NCI-H1436 (cell line): Measurements from ENCODE around the gene FOXRED2.
A peak's percentile ranks its signal among the peaks of the same experiment; 100 is the strongest.
"Not testable (repeated sequence)": the region's sequence is repeated elsewhere in the genome, so short reads cannot be mapped to it uniquely, and the experiment has no call there.

Experiments
- DNase-seq: peaks from one replicate; lab custom pipeline; 2025; lab: John Stamatoyannopoulos, UW

Gene FOXRED2

DNA sequence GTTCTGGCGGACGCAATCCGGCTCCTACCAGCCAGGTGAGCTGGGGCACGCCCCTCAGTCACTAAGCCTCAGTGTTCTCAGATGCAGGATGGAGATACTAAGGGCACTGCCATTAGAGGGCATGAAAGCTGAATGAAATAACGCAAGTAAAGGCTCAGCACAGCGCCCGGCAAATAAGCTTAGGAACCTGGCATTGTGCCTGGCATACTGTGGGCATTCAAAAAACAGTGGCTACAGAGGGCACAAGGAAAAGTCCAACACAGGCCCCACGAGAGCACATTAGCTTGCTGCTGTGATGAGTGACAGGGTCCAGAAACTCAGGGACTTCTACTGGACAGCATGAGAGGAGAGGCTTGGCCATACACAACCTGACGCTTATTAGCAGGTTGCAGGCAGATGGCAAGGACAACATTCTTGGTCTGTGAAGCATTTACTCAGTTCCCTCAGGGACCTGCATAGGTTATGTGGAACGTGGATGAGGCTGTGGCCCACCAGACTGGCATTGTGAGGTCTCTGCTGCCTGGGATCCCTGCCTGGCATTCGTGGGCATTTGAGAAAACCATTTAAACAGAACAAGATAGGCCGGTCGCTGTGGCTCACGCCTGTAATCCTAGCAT is 37.6 kb downstream of the FOXRED2 start:
- no peak for DNase-seq

DNA sequence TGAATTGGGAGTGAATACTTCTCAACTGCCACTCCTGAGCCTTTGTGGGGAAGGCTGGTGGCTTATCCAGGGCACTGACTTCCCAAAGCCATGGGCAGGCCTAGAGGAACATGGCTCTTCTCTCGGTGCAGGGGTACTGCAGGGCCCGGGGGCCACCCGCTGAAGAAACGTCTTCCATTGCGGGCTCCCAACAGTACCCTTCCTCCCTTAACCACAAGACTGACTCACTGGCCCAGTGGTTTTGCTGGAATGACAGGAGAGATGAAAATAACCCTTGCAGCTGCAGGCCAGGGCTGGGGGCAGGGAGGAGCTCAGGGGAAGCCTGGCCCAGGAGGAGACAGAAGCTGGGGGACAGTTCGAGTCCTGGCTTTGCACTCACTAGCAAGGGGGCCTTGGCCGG is 38.9 kb downstream of the FOXRED2 start:
- no peak for DNase-seq

DNA sequence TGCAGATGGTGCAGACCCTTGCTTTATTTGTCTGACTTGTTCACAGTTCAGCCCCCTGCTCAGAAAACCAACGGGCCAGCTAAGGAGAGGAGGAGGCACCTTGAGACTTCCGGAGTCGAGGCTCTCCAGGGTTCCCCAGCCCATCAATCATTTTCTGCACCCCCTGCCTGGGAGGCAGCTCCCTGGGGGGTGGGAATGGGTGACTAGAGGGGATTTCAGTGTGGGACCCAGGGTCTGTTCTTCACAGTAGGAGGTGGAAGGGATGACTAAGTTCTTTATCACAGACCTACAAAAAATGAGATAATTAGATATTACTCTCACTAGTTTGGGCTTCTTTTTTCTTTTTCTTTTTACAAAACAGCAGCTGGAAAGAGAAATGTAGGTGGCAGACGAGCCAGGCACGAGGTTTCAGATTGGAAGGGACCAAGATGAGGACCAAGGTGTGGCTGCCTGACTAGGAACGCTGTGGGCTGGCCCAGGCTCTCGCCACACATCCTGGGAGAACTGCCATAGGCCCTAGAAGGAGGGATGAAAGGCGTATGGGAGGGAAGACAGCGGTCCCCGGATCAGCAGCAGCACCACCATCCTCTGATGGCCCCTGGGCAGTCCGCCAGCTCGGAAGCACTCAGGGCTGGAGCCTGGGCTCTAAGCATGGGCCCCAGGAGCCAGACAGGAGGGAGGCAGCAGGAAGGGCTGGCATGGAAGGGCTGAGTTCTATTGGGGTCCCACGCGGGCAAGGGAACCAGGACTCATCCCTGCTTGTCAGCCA is 39.6 kb downstream of the FOXRED2 start:
- no peak for DNase-seq

DNA sequence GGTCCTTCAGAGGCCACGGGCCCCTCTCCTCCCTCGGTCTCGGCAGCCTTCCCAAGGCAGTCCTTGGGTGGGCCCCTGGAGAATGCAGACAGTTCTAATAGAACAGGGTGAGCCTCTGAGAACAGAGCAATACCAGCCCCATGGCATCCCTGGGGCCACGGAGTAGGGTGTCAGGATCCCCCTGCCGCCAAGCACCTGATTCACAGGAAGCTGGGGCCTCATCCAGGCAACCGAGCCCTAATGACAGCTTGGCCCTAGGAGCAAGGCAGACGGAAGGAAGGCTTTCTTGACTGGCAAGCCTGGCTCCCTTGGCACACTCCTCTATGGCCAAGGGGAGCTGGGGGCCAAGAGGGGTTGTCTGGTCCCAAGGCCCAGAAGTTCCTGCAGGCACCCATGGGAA is 40.6 kb downstream of the FOXRED2 start:
- DNase-seq = no peak

DNA sequence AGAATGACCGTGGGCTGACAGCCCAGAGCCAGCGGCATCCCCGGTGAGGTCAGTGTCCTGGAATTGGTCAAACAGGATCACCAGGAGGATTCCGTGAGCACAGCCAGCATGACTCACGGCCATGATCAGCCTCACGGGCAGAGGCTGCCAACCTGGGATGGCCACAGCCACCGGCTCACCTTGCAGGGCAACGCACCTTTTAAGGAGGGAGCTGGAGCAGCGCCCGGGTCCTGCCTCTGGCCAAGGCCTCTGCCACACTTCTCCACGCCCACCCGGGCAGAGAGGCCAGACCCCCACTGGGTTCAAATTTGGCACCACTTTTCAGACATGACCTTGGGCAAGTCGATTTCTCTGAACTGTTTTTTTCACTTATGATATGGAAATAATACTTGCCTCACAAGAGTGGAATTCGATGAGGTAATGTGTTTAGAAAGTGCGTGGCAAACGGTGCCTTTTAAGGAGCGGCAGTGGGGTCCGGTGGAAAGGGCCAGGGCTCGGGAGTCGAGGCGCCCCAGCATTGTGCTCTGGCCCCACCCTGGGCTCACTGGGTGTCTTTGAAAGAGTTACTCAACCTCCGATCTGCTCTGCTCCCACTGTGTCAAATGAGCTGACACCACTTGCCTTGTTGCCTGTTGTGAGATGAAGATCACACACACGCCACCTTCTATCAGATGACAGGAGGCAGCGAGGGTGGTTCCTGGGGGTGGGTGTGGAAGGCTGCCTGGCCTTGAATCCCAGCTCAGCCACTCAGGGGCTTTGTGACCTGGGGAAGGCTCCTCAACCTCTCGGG is 41.4 kb downstream of the FOXRED2 start:
- no peak for DNase-seq

DNA sequence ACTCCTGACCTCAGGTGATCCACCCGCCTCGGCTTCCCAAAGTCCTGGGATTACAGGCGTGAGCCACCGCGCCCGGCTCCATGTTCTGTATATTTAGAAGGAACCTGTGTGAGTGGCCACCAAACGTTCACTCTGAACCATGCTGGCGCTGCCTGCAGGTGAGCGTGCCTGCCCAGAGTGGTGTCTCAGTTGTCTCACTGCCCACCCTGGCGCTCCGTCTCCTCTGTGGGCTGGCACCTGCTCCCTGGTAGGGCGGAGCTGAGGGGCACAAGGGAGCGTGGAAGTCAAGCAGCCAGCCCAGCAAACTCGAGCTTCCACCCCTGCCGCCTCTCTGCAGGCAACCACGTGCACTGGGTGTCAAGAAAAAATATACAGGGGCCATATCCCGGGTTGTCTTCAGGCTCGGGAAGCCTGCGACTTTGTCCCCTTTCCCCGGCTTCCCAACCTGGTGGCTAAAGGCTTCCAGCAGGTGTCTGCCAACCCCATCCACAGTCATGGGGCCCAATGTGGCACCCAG is 42.1 kb downstream of the FOXRED2 start:
- DNase-seq = no peak

DNA sequence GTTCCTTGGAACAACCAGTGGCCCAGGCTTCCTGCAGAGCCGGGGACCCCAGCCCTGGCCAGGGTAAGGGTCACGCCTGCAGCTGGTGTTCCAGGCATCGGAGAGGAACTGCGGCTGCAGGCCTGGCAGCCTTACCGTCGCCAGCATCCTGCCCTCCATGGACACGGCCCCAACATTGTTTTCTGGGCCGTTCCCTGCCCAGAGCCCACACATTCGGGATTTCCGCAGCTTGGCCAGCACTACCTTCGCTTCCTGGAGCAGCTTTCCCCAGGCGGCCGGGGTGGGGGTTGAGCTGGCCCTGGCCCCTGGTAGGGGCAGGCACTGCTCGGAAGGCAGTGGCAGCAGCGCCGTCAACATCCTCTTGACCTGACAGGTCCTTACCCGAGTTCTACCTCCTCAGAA is 43.1 kb downstream of the FOXRED2 start:
- no peak for DNase-seq

DNA sequence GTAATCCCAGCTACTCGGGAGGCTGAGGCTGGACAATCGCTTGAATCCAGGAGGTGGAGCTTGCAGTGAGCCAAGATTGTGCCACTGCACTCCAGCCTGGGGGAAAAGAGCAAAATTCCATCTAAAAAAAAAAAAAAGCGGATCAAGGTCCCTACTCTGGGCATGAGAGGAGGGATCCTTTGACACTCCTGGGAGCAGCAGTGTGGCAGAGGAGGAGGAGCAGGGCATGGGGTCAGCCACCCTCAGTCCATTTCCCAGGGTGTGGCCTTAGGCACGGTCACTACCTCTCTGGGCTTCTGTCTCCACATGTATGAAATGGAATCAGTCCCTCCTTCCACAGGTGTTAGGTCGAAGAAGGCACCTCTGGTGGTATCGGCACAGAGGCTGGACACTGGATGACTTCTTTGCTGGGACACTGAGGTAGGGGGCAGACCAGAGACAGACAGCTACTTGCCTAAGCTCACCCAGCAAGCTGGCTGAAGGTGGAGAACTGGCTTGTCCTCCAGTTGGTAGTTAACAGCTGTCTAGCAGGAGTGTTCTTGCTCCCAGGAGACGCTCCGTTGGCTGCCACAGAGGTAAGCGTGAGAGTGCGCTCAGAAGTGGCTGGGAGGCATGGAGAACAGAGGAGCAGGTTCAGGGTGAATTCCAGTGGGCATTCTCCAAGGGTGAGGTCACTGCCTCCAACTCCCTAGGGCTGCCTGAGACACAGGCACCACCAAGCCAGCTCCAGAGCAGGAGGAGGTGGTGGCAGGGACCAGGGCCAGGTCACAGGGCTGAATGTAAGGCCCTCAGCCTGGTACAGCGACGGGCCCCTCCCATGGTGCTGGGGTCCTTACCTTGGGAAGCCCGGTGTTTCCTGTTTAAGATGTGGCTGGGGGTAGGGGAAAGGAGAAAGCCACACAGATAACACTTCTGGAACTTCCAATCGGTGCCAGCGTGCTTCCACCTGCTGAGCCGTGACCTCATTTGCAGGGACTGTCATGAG is 44.9 kb downstream of the FOXRED2 start:
- peak; percentile 74 for DNase-seq

DNA sequence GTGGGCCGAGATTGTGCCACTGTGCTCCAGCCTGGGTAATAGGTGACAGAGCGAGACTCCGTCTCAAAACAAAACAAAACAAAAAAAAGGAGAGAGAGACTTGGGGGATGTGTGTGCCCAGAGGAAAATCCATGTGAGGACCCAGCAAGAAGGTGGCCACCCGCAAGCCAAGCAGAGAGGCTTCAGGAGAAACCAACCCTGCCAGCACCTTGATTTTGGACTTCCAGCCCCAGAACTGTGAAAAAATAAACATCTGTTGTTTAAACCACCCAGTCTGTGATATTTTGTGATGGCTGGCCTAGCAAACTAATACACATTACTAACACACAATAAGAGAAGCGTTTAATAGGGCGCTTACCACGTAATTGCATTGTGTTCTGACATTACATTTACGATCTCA is 46.6 kb downstream of the FOXRED2 start:
- no peak for DNase-seq

DNA sequence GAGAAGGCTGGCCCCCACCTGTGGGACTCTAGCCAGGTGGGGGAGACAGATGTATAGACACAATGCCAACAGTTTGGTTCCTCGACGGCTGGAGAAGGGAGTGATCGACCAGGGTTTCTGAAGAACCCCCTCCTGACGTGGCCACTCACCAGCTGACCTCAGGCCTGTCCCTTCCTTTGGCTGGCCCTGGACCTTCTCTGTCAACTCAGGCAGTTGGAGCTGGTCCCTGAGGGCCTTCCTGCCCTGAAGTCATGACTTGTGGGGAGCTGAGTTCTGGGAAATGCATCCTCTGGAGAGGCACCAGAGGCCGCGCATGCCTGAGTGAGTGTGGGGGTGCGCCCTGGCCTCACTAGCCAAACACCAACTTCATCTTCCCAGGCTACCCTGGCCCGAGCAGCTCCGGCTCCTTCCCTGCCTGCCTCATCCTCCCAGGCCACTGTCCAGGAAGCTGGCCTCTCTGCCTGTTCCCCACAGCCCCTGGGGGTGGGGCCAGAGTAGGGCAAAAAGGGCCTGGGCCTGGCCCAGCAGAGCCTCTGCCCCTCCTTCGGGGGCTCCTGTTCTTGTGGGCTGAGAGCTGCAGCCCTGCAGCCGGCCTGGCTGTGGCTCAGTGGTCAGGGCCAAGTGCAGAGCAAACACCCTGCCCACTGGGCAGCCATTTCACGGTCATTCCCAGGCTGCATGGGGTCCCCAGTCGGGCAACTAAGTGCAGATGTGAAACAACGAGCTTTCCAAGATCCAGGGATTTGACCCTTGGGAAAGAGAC is 49.0 kb downstream of the FOXRED2 start:
- DNase-seq = no peak

DNA sequence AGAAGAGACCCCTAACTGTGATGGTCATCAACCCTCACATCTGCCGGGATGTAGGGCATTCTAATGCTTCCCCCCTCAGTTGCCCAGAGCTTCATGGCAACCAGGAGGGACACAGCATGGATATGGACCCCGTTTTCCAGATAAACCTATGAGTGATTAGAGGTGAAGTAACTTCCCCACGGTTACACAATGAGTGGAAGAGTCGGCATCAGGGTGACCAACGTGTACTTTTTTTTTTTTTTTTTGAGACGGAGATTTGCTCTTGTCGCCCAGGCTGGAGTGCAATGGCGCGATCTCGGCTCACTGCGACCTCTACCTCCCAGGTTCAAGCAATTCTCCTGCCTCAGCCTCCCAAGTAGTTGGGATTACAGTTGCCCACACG is 50.4 kb downstream of the FOXRED2 start:
- no peak for DNase-seq

DNA sequence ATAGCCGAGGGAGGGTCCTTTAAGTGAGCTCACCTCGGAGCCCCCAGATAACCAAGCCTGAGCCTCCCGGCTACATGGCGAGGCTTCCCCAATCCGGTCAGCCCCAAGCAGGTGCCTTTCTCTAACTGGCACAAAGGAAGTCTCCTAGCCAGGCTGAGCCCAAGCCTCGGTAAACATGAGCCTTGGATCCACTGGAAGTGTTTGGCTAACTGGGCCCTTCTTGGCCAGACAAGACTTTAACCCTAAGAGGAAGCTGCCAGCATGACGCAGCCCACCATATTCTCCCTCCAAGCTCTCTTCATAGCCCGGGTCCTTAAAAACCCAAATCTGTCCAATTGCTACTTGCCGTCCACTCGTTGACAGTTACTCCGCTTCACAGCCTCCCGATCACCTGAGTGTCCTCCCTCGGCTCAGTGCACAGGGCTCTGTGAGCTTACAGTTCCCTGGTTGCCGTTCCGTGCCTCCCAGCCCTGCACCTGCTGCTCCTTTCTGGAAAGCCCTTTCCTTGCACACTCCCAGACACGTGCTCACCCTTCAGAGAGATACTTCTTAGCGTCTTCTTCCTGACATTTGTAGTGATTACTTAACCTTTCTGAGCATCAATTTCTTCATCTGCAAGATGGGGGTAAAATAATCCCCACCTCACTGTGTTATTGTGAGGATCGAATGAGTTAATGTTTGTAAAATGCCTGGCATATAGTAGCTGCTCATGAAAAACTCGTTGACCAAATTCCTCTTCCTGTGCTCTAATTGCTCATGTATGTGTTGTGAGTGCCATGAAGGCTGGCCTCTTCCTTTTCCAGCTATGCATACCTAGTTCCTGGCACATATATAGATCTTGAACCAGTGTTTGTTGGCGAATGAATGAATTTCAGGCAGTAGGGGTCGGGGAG is 51.0 kb downstream of the FOXRED2 start:
- DNase-seq = no peak

DNA sequence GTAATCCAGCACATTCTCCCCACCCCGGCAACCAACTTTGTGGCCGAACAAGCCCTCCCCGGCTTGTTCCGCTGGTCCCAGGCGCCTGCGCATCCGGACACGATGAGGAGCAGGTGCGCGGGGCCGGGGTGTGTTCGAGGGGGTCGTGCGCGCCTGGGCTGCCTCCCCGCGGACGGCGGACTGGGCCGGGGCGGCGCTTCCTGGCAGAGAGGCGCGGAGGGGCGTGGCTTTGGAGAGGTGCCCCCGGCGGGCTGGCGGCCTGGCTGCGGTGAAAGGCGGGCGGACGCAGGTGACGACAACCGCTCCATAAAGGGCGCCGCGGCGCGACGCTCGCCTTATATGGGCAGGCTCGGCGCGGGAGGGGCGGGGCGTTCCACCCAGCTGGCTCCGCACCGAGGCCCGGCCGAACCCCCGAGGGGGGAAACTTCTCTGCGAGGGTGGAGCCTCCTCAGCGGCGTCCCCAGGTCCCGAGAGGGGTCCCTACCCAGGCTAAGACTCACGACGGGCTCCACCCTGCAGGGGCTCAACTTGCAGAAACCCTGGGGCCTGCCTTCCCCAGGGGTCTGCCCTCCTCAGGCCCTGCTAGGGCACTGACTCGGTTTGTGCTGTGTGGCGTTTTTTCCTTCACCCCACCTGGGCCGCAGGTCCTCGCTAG is 51.8 kb downstream of the FOXRED2 start:
- DNase-seq = peak; percentile 94

DNA sequence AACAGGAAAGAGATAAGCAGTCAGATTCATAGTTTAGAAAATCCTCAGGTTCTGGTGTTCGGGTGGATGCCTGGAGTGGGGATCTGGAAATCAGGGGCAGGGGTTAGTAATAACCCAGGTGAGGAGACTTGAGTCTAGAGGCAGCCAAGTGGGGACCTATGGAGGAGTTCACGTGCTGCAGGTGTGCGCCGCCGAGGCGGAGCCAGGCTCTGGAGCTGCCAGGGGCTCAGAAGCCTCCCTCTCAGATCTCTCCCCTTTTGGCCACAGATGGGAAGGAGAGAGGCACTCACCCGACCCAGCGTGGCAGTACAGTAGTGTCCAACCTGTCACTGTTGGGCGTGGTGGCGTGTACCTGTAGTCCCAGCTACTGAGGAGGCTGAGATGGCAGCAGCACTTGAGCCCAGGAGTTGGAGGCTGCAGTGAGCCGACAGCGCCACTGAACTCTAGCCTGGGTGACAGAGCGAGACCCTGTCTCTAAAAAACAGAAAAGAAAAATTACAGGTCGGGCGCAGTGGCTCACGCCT is 52.9 kb downstream of the FOXRED2 start:
- DNase-seq = no peak

DNA sequence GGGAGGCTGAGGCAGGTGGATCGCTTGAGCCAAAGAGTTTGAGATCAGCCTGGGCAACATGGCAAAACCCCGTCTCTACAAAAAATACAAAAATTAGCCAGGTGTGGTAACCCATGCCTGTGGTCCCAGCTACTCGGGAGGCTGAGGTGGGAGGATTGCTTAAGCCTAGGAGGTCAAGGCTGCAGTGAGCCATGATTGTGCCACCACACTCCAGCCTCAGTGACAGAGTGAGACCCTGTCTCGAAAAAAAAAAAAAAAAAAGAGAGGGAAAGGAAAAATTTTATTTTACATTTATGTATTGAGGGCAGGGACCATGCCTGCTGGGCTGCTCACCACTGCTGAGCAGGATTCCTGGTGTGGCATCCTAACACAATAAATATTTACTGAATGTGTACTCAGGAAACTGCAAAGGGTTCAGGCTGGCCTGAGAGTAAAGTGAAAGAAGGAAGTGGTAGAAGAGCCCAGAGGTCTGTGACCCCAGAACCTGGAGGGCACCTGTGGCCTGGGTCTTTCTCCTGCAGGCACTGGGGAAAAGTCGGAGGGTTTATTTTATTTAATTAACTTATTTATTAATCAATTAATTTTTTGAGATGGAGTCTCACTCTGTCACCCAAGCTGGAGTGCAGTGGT is 53.7 kb downstream of the FOXRED2 start:
- not testable (repeated sequence) for DNase-seq

DNA sequence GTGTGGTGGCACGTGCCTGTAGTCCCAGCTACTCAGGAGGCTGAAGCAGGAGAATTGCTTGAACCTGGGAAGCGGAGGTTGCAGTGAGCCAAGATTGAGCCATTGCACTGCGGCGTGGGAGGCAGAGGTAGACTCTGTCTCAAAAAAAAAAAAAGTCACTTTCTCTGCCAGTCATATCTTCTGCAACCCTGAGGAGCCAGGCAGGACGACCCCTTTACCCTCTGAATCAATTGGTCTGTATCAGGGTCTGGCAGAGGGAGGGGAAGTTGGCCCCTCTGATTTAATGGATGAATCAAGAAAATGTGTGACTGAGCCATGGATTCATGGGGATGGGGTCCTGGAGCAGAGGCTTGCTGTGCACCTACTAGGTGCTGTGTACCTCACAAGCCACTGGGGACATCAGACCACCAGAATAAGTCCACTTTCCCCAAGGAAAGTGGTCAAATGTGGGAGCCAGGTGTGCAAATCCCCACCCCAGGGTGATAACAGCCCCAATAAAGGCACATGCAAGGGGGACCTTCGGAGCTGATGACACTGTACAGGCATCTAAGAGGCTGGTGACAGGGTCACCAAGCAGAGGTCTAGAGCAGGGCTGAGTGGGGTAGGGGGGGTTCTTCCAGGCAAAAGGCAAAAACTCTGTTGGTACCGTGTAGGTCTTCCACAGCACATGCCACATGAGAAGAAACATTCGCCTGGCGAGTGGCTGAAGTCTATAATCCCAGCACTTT is 54.4 kb downstream of the FOXRED2 start:
- no peak for DNase-seq

DNA sequence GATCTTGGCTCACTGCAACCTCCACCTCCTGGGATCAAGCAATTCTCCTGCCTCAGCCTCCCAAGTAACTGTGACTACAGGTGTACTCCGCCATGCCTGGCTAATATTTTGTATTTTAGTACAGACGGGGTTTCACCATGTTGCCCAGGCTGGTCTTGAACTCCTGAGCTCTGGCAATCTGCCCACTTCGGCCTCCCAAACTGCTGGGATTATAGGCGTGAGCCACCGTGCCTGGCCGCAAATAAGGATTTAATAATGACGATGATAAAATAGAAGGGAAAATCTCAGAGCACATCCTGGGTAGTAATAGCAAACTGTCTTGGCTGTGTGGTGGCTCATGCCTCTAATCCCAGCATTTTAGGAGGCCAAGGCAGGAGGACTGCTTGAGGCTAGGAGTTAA is 55.9 kb downstream of the FOXRED2 start:
- DNase-seq = not testable (repeated sequence)
